Placental epithelial cell (primary cell): ENCODE data around the gene HIGD1B. TPM values are rescaled to one million over a fixed set of nuclear protein-coding genes. Genes with fewer than 3 reads are reported as not detected.

Source experiments
- small RNA-seq: library from RNA; depleted of rRNA; stranded (forward); fragments of <200 nt; gene quantifications from one replicate; pipeline ENCODE3, GENCODE V24; 2012
- total RNA-seq: library from RNA; depleted of rRNA; stranded (reverse); fragments of >200 nt; gene quantifications from 2 replicates; pipeline ENCODE4 v1.2.3, GENCODE V29; 2012

Gene HIGD1B
- not detected in 2 replicates for total RNA-seq

GRCh38 chr17:44847586-44847985 is at the start of gene HIGD1B:
Gene HIGD1B (plus strand): TSS chr17:44847883. CDS start chr17:44848153, 270 bp downstream.

GRCh38 chr17:44829523-44830358 is 17.9 kb upstream of the HIGD1B start, which contains the start of gene GJC1:
Gene GJC1 (minus strand): TSS chr17:44830287. CDS start chr17:44805817, 24,470 bp downstream.

DNA sequence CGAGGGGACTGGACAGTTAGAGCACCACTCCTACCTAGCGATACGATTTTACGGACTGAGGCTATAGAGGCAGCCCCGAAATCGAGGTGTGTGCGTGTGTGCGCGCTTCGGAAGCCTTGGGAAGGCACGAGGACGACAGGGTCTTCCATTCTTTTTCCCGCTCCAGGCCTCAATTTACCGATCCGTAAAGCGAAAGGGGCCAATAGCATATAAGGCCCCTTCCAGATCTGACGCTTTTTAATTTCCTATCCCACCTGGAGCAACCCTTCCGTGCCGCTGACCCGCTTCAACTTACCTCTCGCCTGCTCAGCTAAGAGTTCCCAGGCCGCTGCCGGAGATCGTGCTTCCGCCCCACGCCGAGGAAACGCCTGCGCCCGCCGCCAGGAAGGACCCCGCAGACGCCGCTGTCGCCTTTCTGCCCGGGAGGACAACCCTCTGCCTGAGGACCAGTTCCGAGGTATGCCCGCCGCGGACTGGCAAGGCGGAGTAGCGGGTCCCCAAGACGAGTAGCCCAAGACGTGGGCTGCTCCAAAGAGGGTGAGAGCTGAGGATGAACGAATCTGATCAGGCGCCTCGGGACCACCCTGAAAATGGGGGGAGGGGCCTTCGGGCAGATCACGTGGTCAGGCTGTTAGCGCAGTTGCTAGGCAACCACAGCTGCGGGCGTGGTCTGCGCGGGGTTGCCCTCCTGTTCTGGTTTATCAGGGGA is 51.5 kb downstream of the HIGD1B start, which contains the start of gene EFTUD2:
TSS of gene EFTUD2 (minus strand) at position 372 of the 709 bp plus-strand sequence. CDS start 4,924 bp downstream, outside the sequence.

Small RNA genes lying within 50 kb of the gene (small RNA-seq; reads per million reads assigned to genes)
- gene RN7SL405P = not detected

Other genes with a start within 250 kb of the HIGD1B start
- gene MEIOC, start 191.4 kb upstream of the HIGD1B start, total RNA-seq = under 0.01 and 0.11 TPM in 2 replicates
- gene CCDC43, start 158.1 kb upstream of the HIGD1B start, total RNA-seq = 23.9 and 27.5 TPM in 2 replicates
- 2.5 and 4.3 TPM in 2 replicates for gene DBF4B, start 139.2 kb upstream of the HIGD1B start, total RNA-seq
- gene ADAM11, start 88.9 kb upstream of the HIGD1B start, total RNA-seq = 2.6 and 6.3 TPM in 2 replicates
- gene GJC1, start 17.6 kb upstream of the HIGD1B start, total RNA-seq = 9.3 and 10.6 TPM in 2 replicates
- 75.8 and 92.3 TPM in 2 replicates for gene EFTUD2, start 51.6 kb downstream of the HIGD1B start, total RNA-seq
- gene GFAP, start 67.6 kb downstream of the HIGD1B start, total RNA-seq = under 0.01 and 0.11 TPM in 2 replicates
- gene KIF18B, start 99.9 kb downstream of the HIGD1B start, total RNA-seq = 1.7 and 2.4 TPM in 2 replicates
- gene C1QL1, start 120.4 kb downstream of the HIGD1B start, total RNA-seq = 0.39 and 0.65 TPM in 2 replicates
- gene DCAKD, start 203.7 kb downstream of the HIGD1B start, total RNA-seq = 89.6 and 123 TPM in 2 replicates
- 61.6 and 71.8 TPM in 2 replicates for gene NMT1, start 213.4 kb downstream of the HIGD1B start, total RNA-seq